HG03060 (cell line): ENCODE data around the gene LCN6.
"Not testable (repeated sequence)": the region's sequence is repeated elsewhere in the genome, so short reads cannot be mapped to it uniquely, and the experiment has no call there.

ENCODE experiments used
- ATAC-seq: cut with Tn5 transposase; IDR thresholded peaks from one replicate; pipeline ENCODE4 v1.9.1; 2021; ENCODE audit warnings: low read depth, moderate number of reproducible peaks; ENCODE audit not compliant: unreplicated experiment

Gene LCN6

DNA sequence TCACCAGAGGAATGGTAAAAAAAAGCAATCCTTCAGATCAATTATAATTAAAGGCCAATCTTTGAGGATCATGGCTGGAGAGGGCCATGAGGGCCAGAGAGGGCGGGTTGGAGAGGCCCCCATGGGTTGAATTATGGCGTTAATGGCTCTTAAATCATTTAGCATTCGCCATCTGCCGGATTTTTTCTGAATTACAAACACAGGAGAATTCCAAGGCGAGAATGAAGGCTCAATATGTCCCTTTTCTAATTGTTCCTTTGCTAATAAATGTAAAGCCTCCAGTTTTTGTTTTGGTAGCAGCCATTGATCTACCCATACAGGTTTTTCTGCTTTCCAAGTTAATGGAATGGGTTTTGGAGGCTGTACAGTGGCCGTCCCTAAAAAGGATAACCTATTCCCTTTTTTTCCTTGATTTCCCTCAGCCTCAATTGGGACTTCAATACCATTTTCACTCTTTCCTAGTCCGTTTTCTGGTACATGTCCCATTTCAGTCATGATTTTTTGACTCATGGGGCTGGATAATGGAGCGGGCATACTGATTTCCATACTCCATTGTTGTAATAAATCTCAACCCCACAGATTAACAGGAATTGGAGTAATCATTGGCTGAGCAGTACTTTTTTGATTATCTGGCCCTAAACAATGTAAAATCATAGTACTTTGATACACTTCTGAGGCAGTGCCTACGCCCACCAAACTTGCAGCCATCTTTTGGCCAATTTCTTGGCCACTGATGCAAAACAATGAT is 36.1 kb upstream of the LCN6 start:
- no peak for ATAC-seq

- no peak for ATAC-seq
Measured at GRCh38 chr9:136782452-136782851, 34.1 kb upstream of the LCN6 start.

- ATAC-seq: no peak
Measured at GRCh38 chr9:136779808-136780207, 31.5 kb upstream of the LCN6 start.

DNA sequence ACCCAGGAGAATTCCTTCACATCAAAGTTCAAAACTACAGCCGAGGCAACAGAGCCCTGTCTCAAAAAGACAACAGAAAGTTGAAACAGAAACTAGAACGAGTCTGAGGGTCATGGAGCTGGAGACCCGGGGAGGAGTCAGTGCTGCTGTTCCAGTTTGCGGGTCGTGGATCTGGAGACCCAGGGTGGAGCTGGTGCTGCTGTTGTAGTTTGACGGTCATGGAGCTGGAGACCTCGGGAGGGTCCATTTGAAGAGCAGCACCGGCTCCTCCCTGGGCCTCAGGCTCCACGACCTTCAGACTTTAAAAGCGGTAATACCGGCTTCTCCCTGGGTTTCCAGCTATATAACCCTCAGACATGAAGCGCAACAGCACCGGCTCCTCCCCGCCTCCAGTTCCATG is 29.0 kb upstream of the LCN6 start:
- no peak for ATAC-seq

DNA sequence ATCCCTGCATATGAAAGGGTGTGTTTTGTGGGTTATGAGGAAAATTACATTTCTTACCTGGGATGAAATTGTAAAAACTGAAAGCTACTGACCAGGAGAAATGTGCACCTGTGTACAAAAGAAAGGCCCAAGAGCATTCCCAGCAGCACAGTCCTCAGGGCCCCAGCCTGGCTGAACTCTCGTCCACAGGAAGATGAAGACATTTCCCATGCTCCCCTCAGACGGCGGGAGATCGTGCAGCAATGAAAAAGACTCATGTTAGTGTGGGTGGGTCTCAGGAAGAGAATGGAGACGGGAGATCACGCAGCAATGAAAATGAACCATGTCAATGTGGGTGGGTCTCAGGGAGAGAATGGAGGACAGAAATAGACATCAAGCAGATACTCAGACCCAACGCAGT is 28.6 kb upstream of the LCN6 start:
- no peak for ATAC-seq

GRCh38 chr9:136775191-136775590 is 26.9 kb upstream of the LCN6 start:
- no peak for ATAC-seq

GRCh38 chr9:136774416-136775045 is 26.2 kb upstream of the LCN6 start:
- ATAC-seq: no peak

DNA sequence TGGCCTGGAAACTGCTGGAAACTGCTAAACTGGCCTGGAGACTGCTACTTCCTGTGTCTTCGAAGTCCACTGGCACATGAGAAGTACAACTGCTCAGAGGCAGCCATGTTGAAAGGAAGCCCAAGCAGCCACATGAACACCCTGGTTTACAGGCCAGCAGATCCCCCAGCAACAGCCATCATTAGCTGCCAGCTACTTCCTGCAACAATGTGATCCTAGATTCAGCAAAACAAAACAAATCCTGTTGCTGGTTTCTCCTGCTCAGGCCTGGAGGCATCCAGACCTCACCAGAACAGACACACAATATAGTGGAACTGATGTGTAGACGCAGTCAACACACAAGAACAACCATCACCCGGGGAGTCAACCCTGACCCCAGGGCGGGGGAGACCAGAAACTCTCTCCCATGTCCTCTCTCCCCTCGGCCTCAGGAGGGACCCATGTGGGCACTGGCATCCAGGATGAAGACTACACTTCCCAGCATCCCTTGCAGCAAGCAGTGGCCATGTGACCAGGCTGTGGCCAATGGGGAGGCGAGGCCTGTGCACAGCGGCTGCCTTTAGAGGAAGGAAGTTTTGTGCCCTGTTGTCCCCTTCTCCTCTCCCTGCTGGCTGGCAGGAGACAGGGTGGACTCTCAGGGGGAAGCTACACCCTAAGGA is 25.2 kb upstream of the LCN6 start:
- no peak for ATAC-seq

- ATAC-seq: no peak
Measured at GRCh38 chr9:136771907-136772415, 23.6 kb upstream of the LCN6 start.

GRCh38 chr9:136769710-136770191 is 21.4 kb upstream of the LCN6 start:
- no peak for ATAC-seq

GRCh38 chr9:136766410-136767120 is 18.2 kb upstream of the LCN6 start:
- ATAC-seq: not testable (repeated sequence)

- ATAC-seq: not testable (repeated sequence)
Measured at GRCh38 chr9:136765745-136766409, 17.6 kb upstream of the LCN6 start.

GRCh38 chr9:136765041-136765440 is 16.7 kb upstream of the LCN6 start:
- ATAC-seq: no peak

- no peak for ATAC-seq
Measured at GRCh38 chr9:136764301-136764891, 16.1 kb upstream of the LCN6 start, which contains the start of gene LCN15. TSS of gene LCN15 (minus strand) at chr9:136764518. CDS start at chr9:136764488, 30 bp downstream.

DNA sequence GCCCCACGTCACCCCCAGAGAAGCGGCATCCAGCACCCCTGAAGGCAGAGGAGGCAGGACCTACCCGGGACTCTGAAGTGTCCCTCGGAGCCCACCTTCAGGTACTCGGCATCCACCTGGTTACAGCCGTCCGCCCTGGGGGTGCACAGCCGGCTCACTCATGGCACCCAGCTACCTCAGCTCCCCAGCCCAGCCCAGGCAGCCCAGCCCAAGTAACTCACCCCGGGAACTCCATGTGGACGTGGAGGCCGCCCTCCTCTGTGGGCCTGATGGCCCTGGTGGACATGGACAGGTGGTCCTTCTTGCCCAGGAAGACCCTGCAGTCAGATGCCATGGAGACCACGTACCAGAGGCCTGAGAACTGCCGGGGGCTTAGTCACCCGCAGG is 15.3 kb upstream of the LCN6 start:
- no peak for ATAC-seq

GRCh38 chr9:136762915-136763648 is 14.8 kb upstream of the LCN6 start:
- ATAC-seq: no peak

GRCh38 chr9:136762221-136762691 is 13.9 kb upstream of the LCN6 start:
- ATAC-seq: no peak

DNA sequence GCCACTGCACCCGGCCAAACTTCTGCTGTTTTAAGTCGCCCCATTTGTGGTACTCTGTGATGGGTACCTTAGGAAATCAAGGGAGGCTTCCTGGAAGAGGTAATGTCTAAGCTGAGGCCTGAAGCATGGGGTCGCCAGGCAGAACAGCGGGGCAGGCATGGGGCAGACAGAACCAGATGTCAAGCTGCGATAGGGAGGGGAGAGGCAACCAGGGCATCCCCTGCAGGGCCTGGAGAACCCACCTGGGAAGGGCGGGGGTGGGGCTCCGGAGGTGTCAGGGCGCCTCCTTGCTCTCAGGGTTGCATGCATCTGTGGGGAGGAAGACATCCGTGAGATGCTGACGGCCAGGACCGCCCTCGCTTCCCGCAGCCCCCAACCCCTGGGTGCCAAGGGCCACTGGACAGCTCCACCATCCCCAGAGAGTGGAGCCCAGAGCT is 13.2 kb upstream of the LCN6 start:
- ATAC-seq: no peak
